OCI-LY7 (cell line): ENCODE results near the gene USP21. TPM values are rescaled to one million over a fixed set of nuclear protein-coding genes. Genes with fewer than 3 reads are reported as not detected.
A peak's percentile ranks its signal among the peaks of the same experiment; 100 is the strongest.

Source experiments
- BruUV-seq: library from RNA; stranded (reverse); fragments of 400-500 nt; replicated peaks from 2 replicates; lab custom pipeline; 2021; lab: Mats Ljungman, UMichigan
- CTCF ChIA-PET: fragments of 300-600 bp; sonication (Branson Sonifier 250); formaldehyde crosslinking; loops from one replicate; lab custom pipeline; 2022; ENCODE audit warnings: antibody characterized with exemption; ENCODE audit not compliant: unreplicated experiment; lab: Charles Lee
- POLR2A ChIA-PET: fragments of 300-600 bp; sonication (Branson Sonifier 250); formaldehyde crosslinking; loops from one replicate; lab custom pipeline; 2022; ENCODE audit warnings: antibody characterized with exemption; lab: Charles Lee
- DNase-seq: peaks from one replicate; pipeline ENCODE4 v3.0.0-alpha.2; 2015; ENCODE audit warnings: low spot score
- H2AFZ ChIP-seq: fragments of 200-600 bp; sonication (generic), shearing (Covaris generic); 2 replicates; pipeline ENCODE4 v1.6.1; 2014; ENCODE audit warnings: mild to moderate bottlenecking, antibody characterized with exemption, low read length, moderate library complexity
- H3K27ac ChIP-seq: fragments of 200-600 bp; sonication (generic); 2 replicates; pipeline ENCODE4 v1.5.1; 2014; ENCODE audit warnings: mixed run types, low read depth, mild to moderate bottlenecking, moderate library complexity, low read length, inconsistent platforms; ENCODE audit not compliant: poor library complexity, severe bottlenecking
- H3K36me3 ChIP-seq: fragments of 200-600 bp; sonication (generic); 2 replicates; pipeline ENCODE4 v1.6.1; 2014; ENCODE audit warnings: mild to moderate bottlenecking, antibody characterized with exemption, low read length, moderate library complexity, mixed read lengths; ENCODE audit not compliant: insufficient read depth
- H3K4me1 ChIP-seq: fragments of 200-600 bp; sonication (generic); 2 replicates; pipeline ENCODE4 v1.5.1; 2014; ENCODE audit warnings: mild to moderate bottlenecking, low read length; ENCODE audit not compliant: insufficient read depth, poor library complexity, severe bottlenecking
- H3K4me2 ChIP-seq: fragments of 200-600 bp; sonication (generic); 2 replicates; pipeline ENCODE4 v1.6.1; 2014; ENCODE audit warnings: mild to moderate bottlenecking, low read length
- H3K4me3 ChIP-seq: fragments of 200-600 bp; sonication (generic); 2 replicates; pipeline ENCODE4 v1.5.1; 2014; ENCODE audit warnings: mild to moderate bottlenecking, low read depth, low read length; ENCODE audit not compliant: poor library complexity, severe bottlenecking
- H3K79me2 ChIP-seq: fragments of 200-600 bp; sonication (generic); 2 replicates; pipeline ENCODE4 v1.6.1; 2016; ENCODE audit warnings: low read depth, mild to moderate bottlenecking, low read length, moderate library complexity, mixed read lengths; ENCODE audit not compliant: insufficient read depth
- H3K9me2 ChIP-seq: fragments of 200-600 bp; sonication (generic); 2 replicates; pipeline ENCODE4 v1.6.1; 2016; ENCODE audit warnings: mild to moderate bottlenecking, low read length, mixed read lengths; ENCODE audit not compliant: insufficient read depth
- H3K9me3 ChIP-seq: fragments of 200-600 bp; sonication (generic); 2 replicates; pipeline ENCODE4 v1.6.1; 2014; ENCODE audit warnings: mild to moderate bottlenecking, mixed run types, low read length, mixed read lengths
- H4K20me1 ChIP-seq: fragments of 200-600 bp; sonication (generic); 2 replicates; pipeline ENCODE4 v1.6.1; 2014; ENCODE audit warnings: mild to moderate bottlenecking, antibody characterized with exemption, low read length, moderate library complexity, mixed read lengths; ENCODE audit not compliant: insufficient read depth
- CTCF ChIP-seq: fragments of 200-600 bp; sonication (generic); conservative IDR thresholded peaks from 2 replicates; pipeline ENCODE4 v1.5.1; 2014; ENCODE audit warnings: mild to moderate bottlenecking, antibody characterized with exemption, low read length, moderate library complexity, mixed read lengths
- EZH2phosphoT487 ChIP-seq: fragments of 200-600 bp; sonication (generic); IDR thresholded peaks from 2 replicates; pipeline ENCODE4 v1.6.1; 2018; ENCODE audit warnings: low read depth, borderline replicate concordance, mild to moderate bottlenecking, mixed run types, antibody characterized with exemption, low read length, moderate library complexity, mixed read lengths
- intact Hi-C: fragments of 100-400 bp; cut with micrococcal nuclease; formaldehyde crosslinking; loops from one replicate; pipeline ENCODE4 v1.10.0; 2022; ENCODE audit not compliant: unreplicated experiment
- total RNA-seq, 2 experiments: library from RNA; depleted of rRNA in 1 of 2; stranded (reverse); fragments of >200 nt in 1 of 2; shearing (Covaris generic) in 1 of 2; gene quantifications; 2 replicates each; pipeline ENCODE4 v1.2.3, GENCODE V29; 2014 to 2022

The USP21 gene
- total RNA-seq, 2 experiments from 2014 or later = 18.4 to 29.5 TPM

- Histone ChIP-seq H3K36me3 (no peaks in the 10 kb centered on the region), H4K20me1 (no peaks in the 10 kb centered on the region), H3K27ac (no peak overlapping the region), H2AFZ (no peak overlapping the region), H3K4me2 (no peak overlapping the region), H3K79me2 (no peaks in the 10 kb centered on the region), H3K4me3 (no peak overlapping the region), H3K4me1 (no peaks in the 10 kb centered on the region), H3K9me2 (no peaks in the 10 kb centered on the region), H3K9me3 (no peaks in the 10 kb centered on the region)
- ChIA-PET POLR2A (interaction anchor here (0.6 to 1.2 kb wide), 5 partner anchors 8 to 149 kb away, joined by 3 to 4 read pairs (median 3); partner anchors contain the start of genes UFC1 and USF1), CTCF (no interaction called here)
- no peak for DNase-seq
- no peak for TF ChIP-seq CTCF
- TF ChIP-seq EZH2phosphoT487 = no peak
- BruUV-seq = no TSS peak
- intact Hi-C loops = no loop called here
Measured at GRCh38 chr1:161145832-161146231, 13.5 kb upstream of the USP21 start.

DNA sequence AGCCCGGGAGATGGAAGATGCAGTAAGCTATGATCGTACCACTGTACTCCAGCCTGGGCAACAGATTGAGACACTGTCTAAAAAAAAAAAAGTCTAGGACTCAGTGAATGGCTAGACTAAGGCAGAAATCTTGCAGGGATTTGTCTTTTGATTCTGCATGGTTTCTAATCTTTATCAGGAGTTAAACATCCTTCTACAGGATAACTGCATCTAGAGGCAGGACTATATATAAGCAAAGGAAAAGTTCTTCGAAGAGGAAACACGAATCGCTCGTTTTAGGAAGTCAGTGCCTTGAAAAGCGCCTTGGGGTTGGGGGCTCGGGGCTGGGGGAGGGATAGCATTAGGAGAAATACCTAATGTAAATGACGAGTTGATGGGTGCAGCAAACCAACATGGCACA is 6.1 kb upstream of the USP21 start:
- DNase-seq = no peak
- CTCF ChIA-PET = no interaction called here
- H3K9me3 ChIP-seq = no peaks in the 10 kb centered on the region
- H3K4me3 ChIP-seq = peak overlapping the region; percentile 73
- no TSS peak for BruUV-seq
- peaks cover 14% of the 10 kb centered on the region for H3K4me1 ChIP-seq
- peaks cover 9% of the 10 kb centered on the region; the same call in 1 of the 2 replicates for H3K79me2 ChIP-seq
- no peaks in the 10 kb centered on the region for H4K20me1 ChIP-seq
- H3K4me2 ChIP-seq = peak overlapping the region; percentile 67
- no peak for TF ChIP-seq CTCF
- no peak for TF ChIP-seq EZH2phosphoT487
- peaks cover 11% of the 10 kb centered on the region; the same call in 1 of the 2 replicates for H3K36me3 ChIP-seq
- no peaks in the 10 kb centered on the region for H3K9me2 ChIP-seq
- peak overlapping the region; percentile 79 for H3K27ac ChIP-seq
- intact Hi-C loops = no loop called here
- POLR2A ChIA-PET = interaction anchor here (0.6 to 2.8 kb wide), 13 partner anchors 8 to 1200 kb away, joined by 3 to 18 read pairs (median 3); partner anchors contain the start of genes ARHGAP30 and PPOX
- peak overlapping the region; percentile 92; the same call in 1 of the 2 replicates for H2AFZ ChIP-seq

- Histone ChIP-seq H3K4me2 (peak within 1 kb of the TSS; percentile 67), H3K4me3 (peak within 1 kb of the TSS; percentile 73), H3K36me3 (peaks cover 16% of the 10 kb centered on the region; the same call in 1 of the 2 replicates), H3K79me2 (peaks cover 9% of the 10 kb centered on the region; the same call in 1 of the 2 replicates), H3K27ac (peak within 1 kb of the TSS; percentile 79), H4K20me1 (no peaks in the 10 kb centered on the region), H3K9me3 (no peaks in the 10 kb centered on the region), H3K9me2 (no peaks in the 10 kb centered on the region), H2AFZ (peak within 1 kb of the TSS; percentile 92), H3K4me1 (peaks cover 20% of the 10 kb centered on the region)
- BruUV-seq = TSS peak; percentile 99
- CTCF ChIA-PET = no interaction called here
- intact Hi-C loops = loop anchor here (2.0 kb wide), 1 partner anchor 85 kb away; the partner anchor contains the start of gene ARHGAP30
- DNase-seq = peak; percentile 95
- TF ChIP-seq EZH2phosphoT487 = no peak
- no peak for TF ChIP-seq CTCF
- POLR2A ChIA-PET = interaction anchor here (0.6 to 2.8 kb wide), 10 partner anchors 8 to 348 kb away, joined by 3 to 18 read pairs (median 4); partner anchors contain the start of genes ARHGAP30 and PPOX
Measured at GRCh38 chr1:161153682-161154337, 5.5 kb upstream of the USP21 start, which contains the start of gene UFC1. Gene UFC1 (plus strand): TSS chr1:161153978. CDS start chr1:161153998, 20 bp downstream.
